H9 (cell line): Measurements from ENCODE around the gene P3R3URF. TPM values are rescaled to one million over a fixed set of nuclear protein-coding genes. Genes with fewer than 3 reads are reported as not detected.

Source experiments
- DNase-seq: peaks from one replicate; pipeline ENCODE4 v3.0.0-alpha.2; 2017
- H2AFZ ChIP-seq: one replicate; pipeline ENCODE4 v1.6.1; 2013; ENCODE audit warnings: mild to moderate bottlenecking, low read length, control low read depth, moderate library complexity
- H2AK5ac ChIP-seq: 2 replicates; pipeline ENCODE4 v1.6.1; 2013; ENCODE audit warnings: low read length, control low read depth, mixed read lengths; ENCODE audit not compliant: insufficient read length
- H2BK120ac ChIP-seq: one replicate; pipeline ENCODE4 v1.6.1; 2013; ENCODE audit warnings: low read depth, mild to moderate bottlenecking, low read length, control low read depth, inconsistent platforms; ENCODE audit not compliant: poor library complexity, severe bottlenecking
- H2BK12ac ChIP-seq: 2 replicates; pipeline ENCODE4 v1.6.1; 2013; ENCODE audit warnings: low read length, control low read depth, mixed read lengths, low read depth; ENCODE audit not compliant: insufficient read length
- H2BK15ac ChIP-seq: 2 replicates; pipeline ENCODE4 v1.6.1; 2013; ENCODE audit warnings: low read depth, low read length, control low read depth
- H2BK20ac ChIP-seq: one replicate; pipeline ENCODE4 v1.6.1; 2013; ENCODE audit warnings: low read depth, mild to moderate bottlenecking, low read length, control low read depth, inconsistent platforms; ENCODE audit not compliant: poor library complexity, severe bottlenecking
- H2BK5ac ChIP-seq: 2 replicates; pipeline ENCODE4 v1.6.1; 2013; ENCODE audit warnings: low read length, control low read depth, mixed read lengths; ENCODE audit not compliant: insufficient read length
- H3K14ac ChIP-seq: 2 replicates; pipeline ENCODE4 v1.6.1; 2013; ENCODE audit warnings: low read length, control low read depth; ENCODE audit not compliant: insufficient read depth
- H3K18ac ChIP-seq: 2 replicates; pipeline ENCODE4 v1.6.1; 2013; ENCODE audit warnings: low read depth, mild to moderate bottlenecking, mixed read lengths, low read length, control low read depth; ENCODE audit not compliant: insufficient read length
- H3K23ac ChIP-seq: 2 replicates; pipeline ENCODE4 v1.6.1; 2013; ENCODE audit warnings: low read length, control low read depth, mixed read lengths, low read depth; ENCODE audit not compliant: insufficient read length
- H3K23me2 ChIP-seq: 2 replicates; pipeline ENCODE4 v1.6.1; 2013; ENCODE audit warnings: low read depth, mild to moderate bottlenecking, mixed read lengths, low read length, control low read depth; ENCODE audit not compliant: insufficient read length, poor library complexity, severe bottlenecking
- H3K27ac ChIP-seq: 2 replicates; pipeline ENCODE4 v1.5.1; 2013; ENCODE audit warnings: low read length, control low read depth, mixed read lengths, low read depth; ENCODE audit not compliant: insufficient read length
- H3K27me3 ChIP-seq: 2 replicates; pipeline ENCODE4 v1.6.1; 2013; ENCODE audit warnings: low read length, control low read depth, inconsistent platforms; ENCODE audit not compliant: insufficient read depth
- H3K4ac ChIP-seq: 2 replicates; pipeline ENCODE4 v1.6.1; 2013; ENCODE audit warnings: low read depth, mild to moderate bottlenecking, control low read depth, inconsistent platforms, low read length, moderate library complexity
- H3K4me1 ChIP-seq: 2 replicates; pipeline ENCODE4 v1.6.1; 2013; ENCODE audit warnings: low read length, control low read depth, inconsistent platforms; ENCODE audit not compliant: insufficient read depth
- H3K4me2 ChIP-seq: 2 replicates; pipeline ENCODE4 v1.6.1; 2013; ENCODE audit warnings: low read length, control low read depth, mixed read lengths; ENCODE audit not compliant: insufficient read length, insufficient read depth
- H3K56ac ChIP-seq: 2 replicates; pipeline ENCODE4 v1.6.1; 2013; ENCODE audit warnings: low read depth, mild to moderate bottlenecking, mixed read lengths, low read length, control low read depth; ENCODE audit not compliant: insufficient read length
- H3K79me1 ChIP-seq: 2 replicates; pipeline ENCODE4 v1.6.1; 2013; ENCODE audit warnings: low read depth, mild to moderate bottlenecking, moderate library complexity, low read length, control low read depth, inconsistent platforms; ENCODE audit not compliant: insufficient read depth, poor library complexity, severe bottlenecking
- H3K79me2 ChIP-seq: 2 replicates; pipeline ENCODE4 v1.6.1; 2013; ENCODE audit warnings: low read length, control low read depth, inconsistent platforms; ENCODE audit not compliant: insufficient read depth
- H3K9ac ChIP-seq: 2 replicates; pipeline ENCODE4 v1.6.1; 2013; ENCODE audit warnings: low read length, control low read depth, mixed read lengths; ENCODE audit not compliant: insufficient read length; ENCODE audit errors: extremely low read depth
- H3K9me3 ChIP-seq: one replicate; pipeline ENCODE4 v1.6.1; 2013; ENCODE audit warnings: low read depth, low read length, inconsistent platforms; ENCODE audit not compliant: control insufficient read depth
- H3T11ph ChIP-seq: one replicate; pipeline ENCODE4 v1.6.1; 2013; ENCODE audit warnings: mild to moderate bottlenecking, low read length, control low read depth, inconsistent platforms
- H4K20me1 ChIP-seq: one replicate; pipeline ENCODE4 v1.6.1; 2013; ENCODE audit not compliant: control insufficient read depth, insufficient read length, insufficient read depth
- H4K5ac ChIP-seq: 2 replicates; pipeline ENCODE4 v1.6.1; 2013; ENCODE audit warnings: low read depth, mild to moderate bottlenecking, mixed read lengths, low read length, control low read depth; ENCODE audit not compliant: insufficient read length
- H4K8ac ChIP-seq: replicated peaks from 2 replicates; pipeline ENCODE4 v1.6.1; 2013; ENCODE audit warnings: low read length, control low read depth, mixed read lengths, low read depth; ENCODE audit not compliant: insufficient read length
- H4K91ac ChIP-seq: 2 replicates; pipeline ENCODE4 v1.6.1; 2013; ENCODE audit warnings: low read depth, mild to moderate bottlenecking, moderate library complexity, mixed read lengths, low read length, control low read depth; ENCODE audit not compliant: insufficient read length
- H3K27ac Mint-ChIP-seq, 3 experiments: 2 replicates in 2 of 3; 3 replicates in 1 of 3; pipeline ENCODE4 v1.8.0; 2020 to 2021; ENCODE audit warnings: mixed read lengths in 3 of 3, mild to moderate bottlenecking in 1 of 3, moderate library complexity in 1 of 3
- H3K27me3 Mint-ChIP-seq: 2 replicates; pipeline ENCODE4 v1.8.0; 2021; ENCODE audit warnings: low read depth, mild to moderate bottlenecking, moderate library complexity, mixed read lengths
- H3K36me3 Mint-ChIP-seq, 3 experiments: 2 replicates in 2 of 3; 3 replicates in 1 of 3; pipeline ENCODE4 v1.8.0; 2020 to 2021; ENCODE audit warnings: low read depth in 3 of 3, mixed read lengths in 3 of 3; ENCODE audit not compliant: insufficient read depth in 1 of 3
- H3K4me1 Mint-ChIP-seq, 2 experiments: 2 replicates each; pipeline ENCODE4 v1.8.0; 2020; ENCODE audit warnings: mixed read lengths in 2 of 2
- H3K4me3 Mint-ChIP-seq, 2 experiments: 2 replicates in 1 of 2; 3 replicates in 1 of 2; pipeline ENCODE4 v1.8.0; 2020 to 2021; ENCODE audit warnings: mild to moderate bottlenecking in 2 of 2, mixed read lengths in 2 of 2, moderate library complexity in 1 of 2
- H3K9me3 Mint-ChIP-seq, 2 experiments: 2 replicates in 1 of 2; 3 replicates in 1 of 2; pipeline ENCODE4 v1.8.0; 2020; ENCODE audit warnings: mild to moderate bottlenecking in 2 of 2, mixed read lengths in 2 of 2, moderate library complexity in 1 of 2
- WGBS: extraction: QIAGEN DNeasy Blood & Tissue Kit; methylation state at CpG from one replicate; pipeline ENCODE4 v1.1.7; 2013; ENCODE audit warnings: missing lambda C conversion rate, low lambda C conversion rate, mixed read lengths; ENCODE audit not compliant: insufficient read length; ENCODE audit errors: extremely low coverage; 5-methylcytosine and 5-hydroxymethylcytosine counted together
- total RNA-seq: library from RNA; stranded (reverse); gene quantifications from 2 replicates; pipeline ENCODE4 v1.2.1, GENCODE V29; 2021
- TF ChIP-seq, protein P1 (sequence below): fragments of 200-600 bp; sonication (generic); conservative IDR thresholded peaks from 3 replicates; pipeline ENCODE4 v1.8.0; 2021; ENCODE audit warnings: antibody characterized with exemption, mild to moderate bottlenecking

The P3R3URF gene
- total RNA-seq, 1 experiment from 2014 or later, result not detected

DNA sequence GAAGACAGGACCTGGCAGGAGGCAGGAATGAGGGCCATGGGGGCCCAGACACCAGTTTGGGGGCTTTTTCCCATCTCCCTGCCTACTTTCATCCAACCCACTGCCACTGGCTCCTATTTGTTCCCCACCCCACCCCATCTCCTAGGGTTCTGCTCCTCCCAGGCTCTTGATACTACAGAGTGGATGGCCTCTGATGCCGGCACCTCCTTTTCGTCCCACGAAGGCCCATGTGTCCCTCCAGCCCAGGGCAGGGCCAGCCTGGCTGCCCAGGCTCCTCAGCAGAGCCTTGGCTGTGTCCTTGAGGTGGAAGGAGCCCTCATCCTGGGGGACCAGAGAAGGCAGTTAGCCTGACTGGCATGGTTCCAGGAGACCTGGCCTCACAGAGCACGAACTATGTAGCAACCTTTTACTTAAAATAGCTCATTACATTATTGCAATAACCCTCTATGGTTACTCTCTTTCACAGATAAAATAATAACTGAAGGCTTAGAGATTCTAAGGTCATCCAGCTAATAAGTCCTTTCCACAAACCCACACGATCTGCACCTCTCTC is 18.4 kb upstream of the P3R3URF start:
- H3K27me3 Mint-ChIP-seq, result no peaks in the 10 kb centered on the region; the same call in 1 of the 2 replicates
- WGBS, result no CpG with 5 or more reads among the region's 5 CpGs

More for the DNA sequence above, 18.4 kb upstream of the P3R3URF start:
- H3K4me2 ChIP-seq, result no peak overlapping the region
- H4K8ac ChIP-seq, result no peak overlapping the region
- H3K9ac ChIP-seq, result no peak overlapping the region
- no peak overlapping the region for H3K23ac ChIP-seq
- no peak overlapping the region for H3K4ac ChIP-seq
- no peaks in the 10 kb centered on the region for H3K9me3 ChIP-seq
- H3K27ac ChIP-seq, result no peak overlapping the region
- H4K5ac ChIP-seq, result no peak overlapping the region
- no peak overlapping the region for H2BK120ac ChIP-seq
- H4K91ac ChIP-seq, result no peak overlapping the region
- no peak overlapping the region for H3K18ac ChIP-seq
- H3K79me2 ChIP-seq, result no peaks in the 10 kb centered on the region
- no peak overlapping the region for H3T11ph ChIP-seq
- H2AFZ ChIP-seq, result no peak overlapping the region
- peaks cover 7% of the 10 kb centered on the region for H3K23me2 ChIP-seq
- peaks cover 8 to 41% (median 39%) of the 10 kb centered on the region in 3 experiments for H3K36me3 Mint-ChIP-seq
- H2BK5ac ChIP-seq, result no peak overlapping the region
- no peak overlapping the region for H2AK5ac ChIP-seq
- H3K56ac ChIP-seq, result no peak overlapping the region
- TF ChIP-seq, protein P1, sequence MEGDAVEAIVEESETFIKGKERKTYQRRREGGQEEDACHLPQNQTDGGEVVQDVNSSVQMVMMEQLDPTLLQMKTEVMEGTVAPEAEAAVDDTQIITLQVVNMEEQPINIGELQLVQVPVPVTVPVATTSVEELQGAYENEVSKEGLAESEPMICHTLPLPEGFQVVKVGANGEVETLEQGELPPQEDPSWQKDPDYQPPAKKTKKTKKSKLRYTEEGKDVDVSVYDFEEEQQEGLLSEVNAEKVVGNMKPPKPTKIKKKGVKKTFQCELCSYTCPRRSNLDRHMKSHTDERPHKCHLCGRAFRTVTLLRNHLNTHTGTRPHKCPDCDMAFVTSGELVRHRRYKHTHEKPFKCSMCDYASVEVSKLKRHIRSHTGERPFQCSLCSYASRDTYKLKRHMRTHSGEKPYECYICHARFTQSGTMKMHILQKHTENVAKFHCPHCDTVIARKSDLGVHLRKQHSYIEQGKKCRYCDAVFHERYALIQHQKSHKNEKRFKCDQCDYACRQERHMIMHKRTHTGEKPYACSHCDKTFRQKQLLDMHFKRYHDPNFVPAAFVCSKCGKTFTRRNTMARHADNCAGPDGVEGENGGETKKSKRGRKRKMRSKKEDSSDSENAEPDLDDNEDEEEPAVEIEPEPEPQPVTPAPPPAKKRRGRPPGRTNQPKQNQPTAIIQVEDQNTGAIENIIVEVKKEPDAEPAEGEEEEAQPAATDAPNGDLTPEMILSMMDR, result no peak
- H3K9me3 Mint-ChIP-seq, result no peaks in the 10 kb centered on the region
- no peak overlapping the region for H3K4me3 Mint-ChIP-seq
- no peaks in the 10 kb centered on the region for H3K27me3 ChIP-seq
- DNase-seq, result no peak
- no peak overlapping the region for H3K14ac ChIP-seq
- H3K4me1 ChIP-seq, result no peaks in the 10 kb centered on the region
- no peak overlapping the region for H2BK20ac ChIP-seq
- peaks cover 6 to 16% of the 10 kb centered on the region in 2 experiments for H3K4me1 Mint-ChIP-seq
- H3K79me1 ChIP-seq, result no peaks in the 10 kb centered on the region
- H4K20me1 ChIP-seq, result no peaks in the 10 kb centered on the region
- H3K27ac Mint-ChIP-seq, result no peak overlapping the region; a peak in 1 of 7 replicates
- H2BK15ac ChIP-seq, result no peak overlapping the region
- H2BK12ac ChIP-seq, result no peak overlapping the region
